SU-DHL-6 (cell line): ENCODE results near the gene SARDH.

ENCODE experiments used
- CTCF ChIP-seq: fragments of 200-600 bp; sonication (generic); IDR thresholded peaks from one replicate; pipeline ENCODE4 v1.5.1; 2017; ENCODE audit warnings: antibody characterized with exemption, mild to moderate bottlenecking, low read length, moderate library complexity; ENCODE audit not compliant: insufficient read depth, poor library complexity, severe bottlenecking
- EZH2phosphoT487 ChIP-seq: fragments of 200-600 bp; sonication (generic), shearing (Covaris generic); conservative IDR thresholded peaks from 2 replicates; pipeline ENCODE4 v1.6.1; 2018; ENCODE audit warnings: mild to moderate bottlenecking, antibody characterized with exemption, low read length, moderate library complexity, mixed read lengths

- no peak for TF ChIP-seq CTCF
- TF ChIP-seq EZH2phosphoT487 = no peak
Measured at GRCh38 chr9:133754187-133754586, 16.0 kb upstream of the SARDH start.
